ENCODE measurements around the gene DNAH1.

The DNAH1 gene

GRCh38 chr3:52291508-52292181 is 24.5 kb upstream of the DNAH1 start:
- no peak for DNase-seq

- DNase-seq = no peak
These were observed 23.7 kb upstream of the DNAH1 start for GRCh38 chr3:52292247-52293065.

- no peak for DNase-seq
These were observed 22.4 kb upstream of the DNAH1 start for GRCh38 chr3:52293491-52294319.

- DNase-seq = no peak
These were observed 21.6 kb upstream of the DNAH1 start for GRCh38 chr3:52294320-52295150.

- no peak for DNase-seq
These were observed 20.4 kb upstream of the DNAH1 start for GRCh38 chr3:52295671-52296208.

- DNase-seq = no peak
These were observed 18.6 kb upstream of the DNAH1 start for GRCh38 chr3:52297242-52298148.

GRCh38 chr3:52298149-52299098 is 17.7 kb upstream of the DNAH1 start:
- no peak for DNase-seq

GRCh38 chr3:52299247-52299878 is 16.8 kb upstream of the DNAH1 start:
- no peak for DNase-seq

- DNase-seq = no peak
These were observed 16.1 kb upstream of the DNAH1 start for GRCh38 chr3:52299879-52300611.

GRCh38 chr3:52302426-52303145 is 13.5 kb upstream of the DNAH1 start:
- no peak for DNase-seq

GRCh38 chr3:52303811-52304210 is 12.3 kb upstream of the DNAH1 start:
- DNase-seq = no peak

- DNase-seq = no peak
These were observed 10.2 kb upstream of the DNAH1 start for GRCh38 chr3:52305926-52306325.

- no peak for DNase-seq
These were observed 9.1 kb upstream of the DNAH1 start for GRCh38 chr3:52306978-52307377.

- DNase-seq = no peak
These were observed 7.8 kb upstream of the DNAH1 start for GRCh38 chr3:52308308-52308707.

- no peak for DNase-seq
These were observed 5.1 kb upstream of the DNAH1 start for GRCh38 chr3:52310861-52311575.

GRCh38 chr3:52311576-52312119 is 4.5 kb upstream of the DNAH1 start:
- DNase-seq = no peak

- no peak for DNase-seq
These were observed 2.8 kb upstream of the DNAH1 start for GRCh38 chr3:52313188-52313773.
